ENCODE data around the gene RAD23A.

The RAD23A gene

DNA sequence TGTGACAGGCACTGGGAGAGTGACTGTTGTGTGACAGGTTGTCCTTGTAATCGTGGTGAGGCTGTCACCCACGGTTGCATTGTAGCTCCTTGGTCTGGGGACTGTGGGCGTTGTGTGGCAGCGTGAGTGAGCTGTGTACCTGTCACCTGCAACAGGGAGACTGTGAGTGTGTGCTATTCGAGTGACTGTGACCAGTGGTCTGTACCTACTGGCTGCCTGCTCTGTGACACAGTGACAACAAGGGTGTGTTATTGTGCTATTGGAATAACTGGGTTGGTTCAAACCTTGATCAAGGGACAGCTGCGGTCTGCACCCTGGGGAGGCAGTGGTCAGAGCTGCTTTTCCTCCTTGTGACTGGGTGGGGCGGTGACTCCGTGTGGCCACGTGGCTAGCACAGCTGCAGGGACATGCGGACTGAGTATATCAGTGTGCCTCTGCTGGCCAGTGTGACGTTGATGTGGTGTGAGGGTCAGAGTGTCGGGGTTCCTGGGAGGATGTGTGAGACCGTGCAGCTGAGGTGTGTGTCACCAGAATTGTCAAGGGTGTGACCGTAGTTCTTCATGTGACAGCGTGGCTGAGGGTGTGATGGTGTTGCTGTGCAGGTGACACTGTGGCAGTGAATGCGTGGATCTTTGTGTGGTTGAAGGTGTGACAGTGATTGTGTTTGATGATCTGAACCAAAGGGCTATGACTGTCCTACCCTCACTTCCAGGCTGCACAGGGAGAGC, 39.6 kb downstream of the RAD23A start:
- no peak overlapping the region for H3K4me3 ChIP-seq (replicated peaks; ENCODE audit: low read depth, low read length)
- TF ChIP-seq, protein P1, sequence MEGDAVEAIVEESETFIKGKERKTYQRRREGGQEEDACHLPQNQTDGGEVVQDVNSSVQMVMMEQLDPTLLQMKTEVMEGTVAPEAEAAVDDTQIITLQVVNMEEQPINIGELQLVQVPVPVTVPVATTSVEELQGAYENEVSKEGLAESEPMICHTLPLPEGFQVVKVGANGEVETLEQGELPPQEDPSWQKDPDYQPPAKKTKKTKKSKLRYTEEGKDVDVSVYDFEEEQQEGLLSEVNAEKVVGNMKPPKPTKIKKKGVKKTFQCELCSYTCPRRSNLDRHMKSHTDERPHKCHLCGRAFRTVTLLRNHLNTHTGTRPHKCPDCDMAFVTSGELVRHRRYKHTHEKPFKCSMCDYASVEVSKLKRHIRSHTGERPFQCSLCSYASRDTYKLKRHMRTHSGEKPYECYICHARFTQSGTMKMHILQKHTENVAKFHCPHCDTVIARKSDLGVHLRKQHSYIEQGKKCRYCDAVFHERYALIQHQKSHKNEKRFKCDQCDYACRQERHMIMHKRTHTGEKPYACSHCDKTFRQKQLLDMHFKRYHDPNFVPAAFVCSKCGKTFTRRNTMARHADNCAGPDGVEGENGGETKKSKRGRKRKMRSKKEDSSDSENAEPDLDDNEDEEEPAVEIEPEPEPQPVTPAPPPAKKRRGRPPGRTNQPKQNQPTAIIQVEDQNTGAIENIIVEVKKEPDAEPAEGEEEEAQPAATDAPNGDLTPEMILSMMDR (IDR thresholded peaks at IDR 0.05; ENCODE audit: low read length, missing control alignments) = no peak
- DNase-seq (ENCODE audit: low read depth) = no peak

DNA sequence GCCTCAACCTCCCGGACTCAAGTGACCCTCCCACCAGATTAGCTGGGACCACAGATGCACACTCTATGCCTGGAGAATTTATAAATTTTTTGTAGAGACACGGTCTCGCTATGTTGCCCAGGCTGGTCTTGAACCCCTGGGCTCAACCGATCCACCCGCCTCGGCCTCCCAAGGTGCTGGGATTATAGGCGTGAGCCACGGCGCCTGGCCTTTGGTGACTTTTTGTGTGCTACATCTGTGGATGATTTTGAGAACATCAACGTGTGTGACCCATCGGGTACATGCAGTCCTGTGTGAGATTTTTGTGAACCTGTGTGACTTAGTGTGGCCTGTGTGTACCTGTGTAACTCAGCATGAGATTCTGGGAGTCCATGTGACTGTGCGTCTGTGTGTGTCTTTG, 41.1 kb downstream of the RAD23A start:
- TF ChIP-seq, protein P1 (IDR thresholded peaks at IDR 0.05; ENCODE audit: low read length, missing control alignments) = no peak
- DNase-seq (ENCODE audit: low read depth) = no peak
- H3K4me3 ChIP-seq (replicated peaks; ENCODE audit: low read depth, low read length) = no peak overlapping the region

DNA sequence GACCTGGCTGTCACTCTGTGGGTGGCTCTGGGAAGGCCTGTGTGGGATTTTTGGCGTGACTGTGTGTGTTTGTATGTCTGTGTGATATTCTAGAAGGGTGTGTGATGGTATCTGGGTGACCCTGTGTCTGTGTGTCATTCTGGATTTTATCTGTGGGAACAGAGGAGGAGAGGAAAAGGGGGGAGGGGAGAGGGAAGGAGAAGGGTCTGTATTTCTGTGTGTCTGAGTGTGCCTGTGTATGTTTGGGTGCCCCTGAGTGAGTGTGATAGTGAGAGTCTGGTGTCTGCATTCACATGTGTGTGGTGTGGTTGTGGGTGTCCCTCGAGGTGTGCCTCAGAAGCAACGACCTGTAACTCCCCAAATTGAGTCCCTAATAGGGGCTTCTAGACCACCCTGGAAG, 41.5 kb downstream of the RAD23A start:
- DNase-seq (ENCODE audit: low read depth) = no peak
- H3K4me3 ChIP-seq (replicated peaks; ENCODE audit: low read depth, low read length) = no peak overlapping the region
- TF ChIP-seq, protein P1 (IDR thresholded peaks at IDR 0.05; ENCODE audit: low read length, missing control alignments) = no peak

GRCh38 chr19:12987781-12988180, 42.1 kb downstream of the RAD23A start:
- TF ChIP-seq, protein P1 (IDR thresholded peaks at IDR 0.05; ENCODE audit: low read length, missing control alignments) = no peak
- no peak for DNase-seq (ENCODE audit: low read depth)
- no peak overlapping the region for H3K4me3 ChIP-seq (replicated peaks; ENCODE audit: low read depth, low read length)

DNA sequence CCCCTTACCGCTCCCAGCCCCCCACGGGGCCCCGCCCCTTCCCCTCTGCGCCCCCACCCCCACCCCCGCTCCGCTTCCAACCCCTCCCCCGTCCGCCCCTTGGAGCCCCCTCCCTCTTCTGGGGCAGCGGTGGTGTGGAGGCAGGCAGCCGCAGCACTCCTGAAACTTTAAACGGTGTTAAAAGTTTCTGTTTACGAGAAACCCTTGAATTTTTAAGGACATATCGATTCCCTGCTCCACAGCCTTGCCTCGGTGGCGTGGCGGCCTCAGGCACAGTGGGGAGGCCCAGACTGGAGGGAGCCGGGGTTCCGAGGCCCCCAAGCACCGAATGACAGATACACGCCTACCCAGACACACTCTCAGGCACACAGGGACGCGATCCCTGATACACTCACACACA, 44.8 kb downstream of the RAD23A start:
- TF ChIP-seq, protein P1 (IDR thresholded peaks at IDR 0.05; ENCODE audit: low read length, missing control alignments) = no peak
- no peak overlapping the region for H3K4me3 ChIP-seq (replicated peaks; ENCODE audit: low read depth, low read length)
- no peak for DNase-seq (ENCODE audit: low read depth)

DNA sequence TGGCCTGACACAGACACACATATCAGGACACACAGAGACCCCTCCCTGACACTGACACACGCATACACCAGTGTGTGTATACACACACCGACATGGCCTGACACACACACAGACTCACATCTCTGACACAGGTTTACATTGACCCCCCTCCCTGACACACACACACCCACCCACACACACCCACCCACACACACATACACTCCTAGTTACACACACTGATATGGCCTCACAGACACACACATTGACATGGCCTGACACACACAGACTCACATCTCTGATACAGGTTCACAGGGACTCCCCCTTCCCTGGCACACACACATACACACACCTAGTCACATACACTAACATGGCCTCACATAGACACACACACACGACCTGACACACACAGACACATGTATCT, 45.2 kb downstream of the RAD23A start:
- TF ChIP-seq, protein P1 (IDR thresholded peaks at IDR 0.05; ENCODE audit: low read length, missing control alignments) = no peak
- no peak overlapping the region for H3K4me3 ChIP-seq (replicated peaks; ENCODE audit: low read depth, low read length)
- no peak for DNase-seq (ENCODE audit: low read depth)

- DNase-seq (ENCODE audit: low read depth) = no peak
- H3K4me3 ChIP-seq (replicated peaks; ENCODE audit: low read depth, low read length) = no peak overlapping the region
- TF ChIP-seq, protein P1 (IDR thresholded peaks at IDR 0.05; ENCODE audit: low read length, missing control alignments) = no peak
These were observed 45.6 kb downstream of the RAD23A start for GRCh38 chr19:12991296-12991695.
